HepG2 (cell line): ENCODE measurements around the gene NEU1. TPM values are rescaled to one million over a fixed set of nuclear protein-coding genes. Genes with fewer than 3 reads are reported as not detected.
A peak's percentile ranks its signal among the peaks of the same experiment; 100 is the strongest.

ENCODE experiments used
- ATF7-NPFF ChIP-seq: sonication (generic); formaldehyde crosslinking; IDR thresholded peaks from 2 replicates; pipeline ENCODE4 v1.8.1; 2023; ENCODE audit warnings: mild to moderate bottlenecking, low read depth, missing genetic modification reagents, moderate library complexity
- GATA4 ChIP-seq: sonication (generic); IDR thresholded peaks from 2 replicates; pipeline ENCODE4 v1.6.1; 2016; ENCODE audit warnings: antibody characterized with exemption, low read depth, borderline replicate concordance
- HDAC1 ChIP-seq: sonication (generic); formaldehyde crosslinking; IDR thresholded peaks from 2 replicates; pipeline ENCODE4 v1.5.1; 2020; ENCODE audit warnings: mild to moderate bottlenecking, missing genetic modification reagents
- HNRNPLL ChIP-seq: fragments of 200-400 bp; formaldehyde crosslinking; IDR thresholded peaks from 2 replicates; pipeline ENCODE4 v1.6.1; 2017; ENCODE audit warnings: mild to moderate bottlenecking, low read depth, low read length; ENCODE audit not compliant: poor library complexity, severe bottlenecking
- MATR3 ChIP-seq: sonication (generic); formaldehyde crosslinking; IDR thresholded peaks from 2 replicates; pipeline ENCODE4 v1.4.0; 2020; ENCODE audit warnings: missing genetic modification reagents
- NRL ChIP-seq: sonication (generic); formaldehyde crosslinking; IDR thresholded peaks from 2 replicates; pipeline ENCODE4 v1.5.0; 2020; ENCODE audit warnings: missing genetic modification reagents, mild to moderate bottlenecking, moderate library complexity, borderline replicate concordance
- PHF5A ChIP-seq: IDR thresholded peaks from one replicate; pipeline ENCODE4 v1.6.1; 2018; ENCODE audit warnings: low read depth, missing genetic modification reagents; ENCODE audit not compliant: unreplicated experiment
- PITX1 ChIP-seq: sonication (generic); formaldehyde crosslinking; IDR thresholded peaks from 2 replicates; pipeline ENCODE4 v1.5.1; 2020; ENCODE audit warnings: mild to moderate bottlenecking, missing genetic modification reagents
- TIGD3 ChIP-seq: sonication (generic); formaldehyde crosslinking; IDR thresholded peaks from 2 replicates; pipeline ENCODE4 v1.5.1; 2020; ENCODE audit warnings: mild to moderate bottlenecking, missing genetic modification reagents, borderline replicate concordance
- ZNF292 ChIP-seq: sonication (generic); formaldehyde crosslinking; IDR thresholded peaks from 2 replicates; pipeline ENCODE4 v1.8.1; 2022; ENCODE audit warnings: mild to moderate bottlenecking, low read depth, missing genetic modification reagents, borderline replicate concordance
- ZNF3 ChIP-seq: IDR thresholded peaks from 2 replicates; pipeline ENCODE4 v1.7.0; 2017; ENCODE audit warnings: inconsistent platforms
- ZNF354B ChIP-seq: sonication (generic); formaldehyde crosslinking; IDR thresholded peaks from 2 replicates; pipeline ENCODE4 v1.8.0; 2022; ENCODE audit warnings: mild to moderate bottlenecking, missing genetic modification reagents
- ZNF552 ChIP-seq: sonication (generic); formaldehyde crosslinking; IDR thresholded peaks from 2 replicates; pipeline ENCODE4 v1.9.0; 2022; ENCODE audit warnings: missing genetic modification reagents, mild to moderate bottlenecking, borderline replicate concordance
- ZNF563 ChIP-seq: sonication (generic); formaldehyde crosslinking; IDR thresholded peaks from 2 replicates; pipeline ENCODE4 v1.8.0; 2022; ENCODE audit warnings: mild to moderate bottlenecking, moderate library complexity, missing genetic modification reagents
- ZNF639 ChIP-seq: conservative IDR thresholded peaks from 2 replicates; pipeline ENCODE4 v1.6.1; 2018; ENCODE audit warnings: missing genetic modification reagents
- ZNF83 ChIP-seq: sonication (generic); formaldehyde crosslinking; IDR thresholded peaks from 2 replicates; pipeline ENCODE4 v1.4.0; 2020; ENCODE audit warnings: missing genetic modification reagents, mild to moderate bottlenecking, borderline replicate concordance
- ZSCAN20 ChIP-seq: sonication (generic); formaldehyde crosslinking; IDR thresholded peaks from 2 replicates; pipeline ENCODE4 v1.4.0; 2020; ENCODE audit warnings: missing genetic modification reagents, mild to moderate bottlenecking, borderline replicate concordance
- ZSCAN22 ChIP-seq: sonication (generic); formaldehyde crosslinking; IDR thresholded peaks from 2 replicates; pipeline ENCODE4 v1.4.0; 2020; ENCODE audit warnings: mild to moderate bottlenecking, missing genetic modification reagents
- polyA plus RNA-seq, 8 experiments: library from polyadenylated mRNA; depleted of rRNA in 3 of 8; stranded (reverse) in 7 of 8; unstranded in 1 of 8; fragments of >200 nt; fragmentation: Illumina TruSeq in 4 of 8; extraction: Trizol in 4 of 8; gene quantifications; 2 replicates each; pipeline versions ENCODE4 v1.2.1 to v1.2.3, GENCODE V29; 2011 to 2016; ENCODE audit warnings: low read depth in 4 of 8, missing spikeins in 1 of 8, mixed read lengths in 1 of 8; ENCODE audit not compliant: insufficient read depth in 1 of 8
- total RNA-seq, 5 experiments: library from RNA; depleted of rRNA; stranded (reverse); fragments of >200 nt; fragmentation: Illumina TruSeq; extraction: Trizol; gene quantifications; 2 replicates each; pipeline ENCODE4 v1.2.3, GENCODE V29; 2016; ENCODE audit warnings: low read depth in 1 of 5
- TF ChIP-seq, protein P1 (sequence below), 2 experiments: fragments of 450-650 bp in 1 of 2; sonication (generic) in 1 of 2; formaldehyde crosslinking; IDR thresholded peaks; 2 replicates each; pipeline versions ENCODE4 v1.5.0 to v1.8.0; 2020 to 2022; ENCODE audit warnings: mild to moderate bottlenecking in 1 of 2, missing genetic modification reagents in 1 of 2
- TF ChIP-seq, protein P2 (sequence below): sonication (generic); formaldehyde crosslinking; IDR thresholded peaks from 2 replicates; pipeline ENCODE4 v1.4.0; 2020; ENCODE audit warnings: missing genetic modification reagents
- TF ChIP-seq, protein P3 (sequence below): sonication (generic); formaldehyde crosslinking; IDR thresholded peaks from 2 replicates; pipeline ENCODE4 v1.5.0; 2020; ENCODE audit warnings: missing genetic modification reagents, mild to moderate bottlenecking, borderline replicate concordance

The NEU1 gene
- total and polyA plus RNA-seq, 2 of the 13 experiments (the other 11 are each of a cell fraction or from before 2014, with no cell fraction given): 215 to 297 TPM

GRCh38 chr6:31827286-31828079 lies 35.1 kb downstream of the NEU1 start, which contains the start of gene HSPA1B (continued):
- TF ChIP-seq, protein P1, sequence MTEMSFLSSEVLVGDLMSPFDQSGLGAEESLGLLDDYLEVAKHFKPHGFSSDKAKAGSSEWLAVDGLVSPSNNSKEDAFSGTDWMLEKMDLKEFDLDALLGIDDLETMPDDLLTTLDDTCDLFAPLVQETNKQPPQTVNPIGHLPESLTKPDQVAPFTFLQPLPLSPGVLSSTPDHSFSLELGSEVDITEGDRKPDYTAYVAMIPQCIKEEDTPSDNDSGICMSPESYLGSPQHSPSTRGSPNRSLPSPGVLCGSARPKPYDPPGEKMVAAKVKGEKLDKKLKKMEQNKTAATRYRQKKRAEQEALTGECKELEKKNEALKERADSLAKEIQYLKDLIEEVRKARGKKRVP (CRISPR knock-in tag; IDR thresholded peaks at IDR 0.05): no peak
- TF ChIP-seq, protein P2, sequence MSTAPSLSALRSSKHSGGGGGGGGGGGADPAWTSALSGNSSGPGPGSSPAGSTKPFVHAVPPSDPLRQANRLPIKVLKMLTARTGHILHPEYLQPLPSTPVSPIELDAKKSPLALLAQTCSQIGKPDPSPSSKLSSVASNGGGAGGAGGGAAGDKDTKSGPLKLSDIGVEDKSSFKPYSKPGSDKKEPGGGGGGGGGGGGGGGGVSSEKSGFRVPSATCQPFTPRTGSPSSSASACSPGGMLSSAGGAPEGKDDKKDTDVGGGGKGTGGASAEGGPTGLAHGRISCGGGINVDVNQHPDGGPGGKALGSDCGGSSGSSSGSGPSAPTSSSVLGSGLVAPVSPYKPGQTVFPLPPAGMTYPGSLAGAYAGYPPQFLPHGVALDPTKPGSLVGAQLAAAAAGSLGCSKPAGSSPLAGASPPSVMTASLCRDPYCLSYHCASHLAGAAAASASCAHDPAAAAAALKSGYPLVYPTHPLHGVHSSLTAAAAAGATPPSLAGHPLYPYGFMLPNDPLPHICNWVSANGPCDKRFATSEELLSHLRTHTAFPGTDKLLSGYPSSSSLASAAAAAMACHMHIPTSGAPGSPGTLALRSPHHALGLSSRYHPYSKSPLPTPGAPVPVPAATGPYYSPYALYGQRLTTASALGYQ (CRISPR knock-in tag): no peak
- TF ChIP-seq NRL (CRISPR knock-in tag) (peak; percentile 96), ATF7-NPFF (CRISPR knock-in tag) (peak; percentile 89), ZNF354B (CRISPR knock-in tag) (0 out of 2 replicates have a peak, but pooled peaks have one; percentile 84), PHF5A (no peak), TIGD3 (CRISPR knock-in tag) (no peak; the same call in 1 of the 2 replicates), ZNF3 (CRISPR knock-in tag) (no peak), ZNF292 (0 out of 2 replicates have a peak, but pooled peaks have one; percentile 28), MATR3 (CRISPR knock-in tag) (0 out of 2 replicates have a peak, but pooled peaks have one; percentile 44), HNRNPLL (no peak), ZNF563 (CRISPR knock-in tag) (peak; percentile 48; the same call in 1 of the 2 replicates), ZNF552 (CRISPR knock-in tag) (peak; percentile 73; the same call in 1 of the 2 replicates), PITX1 (CRISPR knock-in tag) (peak; percentile 62; the same call in 1 of the 2 replicates), HDAC1 (CRISPR knock-in tag) (peak; percentile 75), ZSCAN22 (no peak), ZNF83 (CRISPR knock-in tag) (peak; percentile 56; the same call in 1 of the 2 replicates), ZSCAN20 (no peak), GATA4 (peak; percentile 97), ZNF639 (0 out of 2 replicates have a peak, but pooled peaks have one; percentile 51)
- TF ChIP-seq, protein P3, sequence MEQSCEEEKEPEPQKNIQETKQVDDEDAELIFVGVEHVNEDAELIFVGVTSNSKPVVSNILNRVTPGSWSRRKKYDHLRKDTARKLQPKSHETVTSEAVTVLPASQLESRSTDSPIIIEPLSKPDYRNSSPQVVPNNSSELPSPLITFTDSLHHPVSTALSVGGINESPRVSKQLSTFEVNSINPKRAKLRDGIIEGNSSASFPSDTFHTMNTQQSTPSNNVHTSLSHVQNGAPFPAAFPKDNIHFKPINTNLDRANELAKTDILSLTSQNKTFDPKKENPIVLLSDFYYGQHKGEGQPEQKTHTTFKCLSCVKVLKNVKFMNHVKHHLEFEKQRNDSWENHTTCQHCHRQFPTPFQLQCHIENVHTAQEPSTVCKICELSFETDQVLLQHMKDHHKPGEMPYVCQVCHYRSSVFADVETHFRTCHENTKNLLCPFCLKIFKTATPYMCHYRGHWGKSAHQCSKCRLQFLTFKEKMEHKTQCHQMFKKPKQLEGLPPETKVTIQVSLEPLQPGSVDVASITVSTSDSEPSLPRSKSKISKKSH (CRISPR knock-in tag): peak; percentile 97
